Body of pancreas (tissue), 4 donors: ENCODE results near the gene LRRC2.

Experiments
- POLR2A ChIP-seq, 3 donors: fragments of 450-650 bp; IDR thresholded peaks; one replicate each; pipeline ENCODE4 v1.6.1; 2016; ENCODE audit warnings: antibody characterized with exemption in 3 of 3, mild to moderate bottlenecking in 2 of 3
- TF ChIP-seq, protein P1 (sequence below), 7 experiments: fragments of 450-650 bp in 4 of 7; fragments of 200-600 bp in 3 of 7; sonication (generic) in 3 of 7; IDR thresholded peaks; one replicate each; pipeline ENCODE4 v1.5.1; 2016 to 2019; ENCODE audit warnings: antibody characterized with exemption in 7 of 7

DNA sequence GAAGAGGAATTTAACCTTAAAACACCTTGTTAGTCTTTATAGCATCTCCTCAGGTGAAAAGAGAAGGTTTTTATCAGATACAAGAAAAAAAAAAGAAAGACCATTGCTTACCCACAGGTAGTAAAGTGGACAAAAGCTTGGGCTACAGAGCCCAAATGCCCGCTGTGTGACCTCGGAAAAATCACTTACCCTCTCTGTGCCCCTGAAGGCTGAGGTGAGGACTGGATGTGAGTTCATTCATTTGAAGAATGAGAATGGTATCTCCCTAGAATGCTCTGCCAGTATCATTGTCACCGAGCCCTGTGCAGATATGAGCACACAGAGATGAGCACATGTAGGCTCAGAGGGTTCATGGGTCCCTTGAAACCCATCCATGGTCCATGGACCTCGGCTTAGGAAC is 28.6 kb upstream of the LRRC2 start:
- TF ChIP-seq POLR2A (IDR thresholded peaks at IDR 0.05), result no peak
- TF ChIP-seq, protein P1, sequence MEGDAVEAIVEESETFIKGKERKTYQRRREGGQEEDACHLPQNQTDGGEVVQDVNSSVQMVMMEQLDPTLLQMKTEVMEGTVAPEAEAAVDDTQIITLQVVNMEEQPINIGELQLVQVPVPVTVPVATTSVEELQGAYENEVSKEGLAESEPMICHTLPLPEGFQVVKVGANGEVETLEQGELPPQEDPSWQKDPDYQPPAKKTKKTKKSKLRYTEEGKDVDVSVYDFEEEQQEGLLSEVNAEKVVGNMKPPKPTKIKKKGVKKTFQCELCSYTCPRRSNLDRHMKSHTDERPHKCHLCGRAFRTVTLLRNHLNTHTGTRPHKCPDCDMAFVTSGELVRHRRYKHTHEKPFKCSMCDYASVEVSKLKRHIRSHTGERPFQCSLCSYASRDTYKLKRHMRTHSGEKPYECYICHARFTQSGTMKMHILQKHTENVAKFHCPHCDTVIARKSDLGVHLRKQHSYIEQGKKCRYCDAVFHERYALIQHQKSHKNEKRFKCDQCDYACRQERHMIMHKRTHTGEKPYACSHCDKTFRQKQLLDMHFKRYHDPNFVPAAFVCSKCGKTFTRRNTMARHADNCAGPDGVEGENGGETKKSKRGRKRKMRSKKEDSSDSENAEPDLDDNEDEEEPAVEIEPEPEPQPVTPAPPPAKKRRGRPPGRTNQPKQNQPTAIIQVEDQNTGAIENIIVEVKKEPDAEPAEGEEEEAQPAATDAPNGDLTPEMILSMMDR (IDR thresholded peaks at IDR 0.05), result no peak
